HG03095 (cell line): ENCODE data around the gene WASHC2A.
"Not testable (repeated sequence)": the region's sequence is repeated elsewhere in the genome, so short reads cannot be mapped to it uniquely, and the experiment has no call there.

Experiments used
- ATAC-seq: cut with Tn5 transposase; IDR thresholded peaks from one replicate; pipeline ENCODE4 v1.9.1; 2021; ENCODE audit warnings: moderate library complexity; ENCODE audit not compliant: unreplicated experiment

Gene WASHC2A

DNA sequence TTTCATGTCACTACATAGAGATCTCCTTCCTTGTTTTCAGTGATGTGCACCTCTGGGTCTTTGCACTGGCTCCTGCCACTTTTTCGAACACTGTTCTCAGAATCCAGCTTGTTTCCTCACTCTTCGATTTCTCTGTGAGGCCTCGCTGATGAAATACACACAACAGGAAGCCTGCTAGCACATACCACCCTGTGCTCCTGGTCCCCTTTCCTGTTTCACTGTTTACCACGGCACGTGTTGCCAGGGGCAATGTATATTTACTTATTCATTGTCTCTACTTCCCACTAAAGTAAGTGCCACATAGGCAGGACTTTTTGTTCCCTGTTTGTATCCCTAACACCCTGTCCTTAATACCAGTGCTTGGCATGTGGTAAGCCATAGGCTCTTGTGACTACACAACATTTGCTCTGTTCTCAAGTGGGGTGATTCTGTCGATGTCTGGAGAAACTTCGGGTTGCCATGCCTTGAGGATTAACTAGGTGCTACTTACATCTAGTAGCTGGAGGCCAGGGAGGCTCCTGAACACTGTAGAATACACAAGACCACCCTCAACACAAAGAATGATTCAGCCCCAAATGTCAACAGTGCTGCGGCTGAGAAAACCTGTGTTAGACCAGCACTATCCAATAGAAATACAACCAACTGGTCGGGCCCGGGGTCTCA, 75.9 kb downstream of the WASHC2A start:
- not testable (repeated sequence) for ATAC-seq

- not testable (repeated sequence) for ATAC-seq
Observed at GRCh38 chr10:50145575-50145974, 77.8 kb downstream of the WASHC2A start.

DNA sequence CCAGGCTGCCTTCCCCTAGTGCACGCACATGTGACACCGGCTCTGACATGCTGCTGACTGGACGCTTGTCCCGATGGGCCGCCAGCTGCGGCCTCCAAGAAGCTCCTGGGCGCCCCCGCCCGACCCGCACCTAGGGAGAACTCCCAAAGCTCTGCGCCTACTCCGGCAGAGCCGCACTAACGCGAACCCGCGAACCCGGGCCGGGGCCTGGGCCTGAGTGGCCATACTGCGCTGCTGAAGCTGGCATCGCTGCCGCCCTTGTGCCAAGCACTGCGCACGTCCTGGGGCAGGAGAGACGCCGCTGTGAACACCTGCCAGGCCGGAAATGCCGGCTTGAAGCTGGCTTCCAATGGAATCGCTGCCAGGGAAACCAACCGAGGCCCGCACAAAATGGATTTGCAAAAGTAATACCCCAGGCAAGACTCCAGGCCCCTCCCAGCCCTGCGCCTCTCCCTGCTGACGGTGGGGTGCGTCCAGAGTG, 85.1 kb downstream of the WASHC2A start:
- ATAC-seq, result no peak

- ATAC-seq, result not testable (repeated sequence)
Observed at GRCh38 chr10:50157868-50158267, 90.1 kb downstream of the WASHC2A start.

DNA sequence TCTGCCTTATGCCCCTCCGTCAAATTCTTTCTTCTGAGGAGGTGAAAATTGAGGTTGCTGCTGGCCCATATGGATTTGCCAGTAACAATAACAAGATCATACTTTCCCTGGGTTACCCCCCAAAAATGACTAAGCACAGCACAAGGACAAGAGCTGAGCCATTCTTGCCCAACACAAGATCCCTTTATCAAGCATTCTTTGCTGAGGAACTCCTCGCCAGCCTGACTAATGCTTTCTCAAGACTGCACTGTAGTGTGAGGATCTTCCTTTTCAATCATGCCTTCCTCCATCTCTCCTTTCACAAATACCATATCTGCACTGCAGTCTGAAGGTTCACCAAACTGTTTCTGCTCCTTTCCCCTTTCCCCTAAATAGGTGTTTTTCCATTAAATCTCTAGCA, 92.1 kb downstream of the WASHC2A start:
- ATAC-seq, result not testable (repeated sequence)

GRCh38 chr10:50165038-50165437, 97.3 kb downstream of the WASHC2A start:
- ATAC-seq, result not testable (repeated sequence)

GRCh38 chr10:50167833-50168232, 100.1 kb downstream of the WASHC2A start:
- not testable (repeated sequence) for ATAC-seq

GRCh38 chr10:50169506-50169905, 101.8 kb downstream of the WASHC2A start:
- ATAC-seq, result not testable (repeated sequence)

GRCh38 chr10:50174788-50175525, 107.2 kb downstream of the WASHC2A start:
- ATAC-seq, result not testable (repeated sequence)
